PC-9 (cell line): Measurements from ENCODE around the gene CACHD1.

ENCODE experiments used
- EZH2 ChIP-seq: fragments of 200-600 bp; sonication (generic); IDR thresholded peaks from 2 replicates; pipeline ENCODE4 v1.8.0; 2017; ENCODE audit warnings: antibody characterized with exemption, low read depth
- TF ChIP-seq, protein P1 (sequence below): fragments of 200-600 bp; sonication (generic); conservative IDR thresholded peaks from 2 replicates; pipeline ENCODE4 v1.6.1; 2017; ENCODE audit warnings: mixed run types, antibody characterized with exemption, mild to moderate bottlenecking, moderate library complexity

DNA sequence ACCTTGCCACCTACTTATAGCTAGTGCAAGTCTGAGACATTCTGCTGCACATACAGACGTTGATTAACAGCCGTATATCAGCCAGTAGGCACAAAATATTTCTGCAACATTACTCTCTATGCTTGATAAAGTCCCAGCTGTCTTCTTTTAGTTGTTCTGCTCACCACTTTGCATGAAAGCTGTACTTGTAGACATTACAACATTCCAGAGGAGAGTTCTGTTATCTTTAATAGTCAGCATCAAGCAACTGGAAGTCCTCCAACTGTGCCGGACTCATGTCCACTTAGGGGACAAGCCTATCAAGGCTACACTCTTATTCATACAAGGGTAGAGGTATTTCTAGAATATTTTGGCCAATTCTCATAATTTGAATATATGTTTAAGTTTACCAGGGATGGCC lies 50.0 kb downstream of the CACHD1 start:
- TF ChIP-seq, protein P1, sequence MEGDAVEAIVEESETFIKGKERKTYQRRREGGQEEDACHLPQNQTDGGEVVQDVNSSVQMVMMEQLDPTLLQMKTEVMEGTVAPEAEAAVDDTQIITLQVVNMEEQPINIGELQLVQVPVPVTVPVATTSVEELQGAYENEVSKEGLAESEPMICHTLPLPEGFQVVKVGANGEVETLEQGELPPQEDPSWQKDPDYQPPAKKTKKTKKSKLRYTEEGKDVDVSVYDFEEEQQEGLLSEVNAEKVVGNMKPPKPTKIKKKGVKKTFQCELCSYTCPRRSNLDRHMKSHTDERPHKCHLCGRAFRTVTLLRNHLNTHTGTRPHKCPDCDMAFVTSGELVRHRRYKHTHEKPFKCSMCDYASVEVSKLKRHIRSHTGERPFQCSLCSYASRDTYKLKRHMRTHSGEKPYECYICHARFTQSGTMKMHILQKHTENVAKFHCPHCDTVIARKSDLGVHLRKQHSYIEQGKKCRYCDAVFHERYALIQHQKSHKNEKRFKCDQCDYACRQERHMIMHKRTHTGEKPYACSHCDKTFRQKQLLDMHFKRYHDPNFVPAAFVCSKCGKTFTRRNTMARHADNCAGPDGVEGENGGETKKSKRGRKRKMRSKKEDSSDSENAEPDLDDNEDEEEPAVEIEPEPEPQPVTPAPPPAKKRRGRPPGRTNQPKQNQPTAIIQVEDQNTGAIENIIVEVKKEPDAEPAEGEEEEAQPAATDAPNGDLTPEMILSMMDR, result no peak
- no peak for TF ChIP-seq EZH2
